Measurements from ENCODE around the gene BRD3.

The BRD3 gene

DNA sequence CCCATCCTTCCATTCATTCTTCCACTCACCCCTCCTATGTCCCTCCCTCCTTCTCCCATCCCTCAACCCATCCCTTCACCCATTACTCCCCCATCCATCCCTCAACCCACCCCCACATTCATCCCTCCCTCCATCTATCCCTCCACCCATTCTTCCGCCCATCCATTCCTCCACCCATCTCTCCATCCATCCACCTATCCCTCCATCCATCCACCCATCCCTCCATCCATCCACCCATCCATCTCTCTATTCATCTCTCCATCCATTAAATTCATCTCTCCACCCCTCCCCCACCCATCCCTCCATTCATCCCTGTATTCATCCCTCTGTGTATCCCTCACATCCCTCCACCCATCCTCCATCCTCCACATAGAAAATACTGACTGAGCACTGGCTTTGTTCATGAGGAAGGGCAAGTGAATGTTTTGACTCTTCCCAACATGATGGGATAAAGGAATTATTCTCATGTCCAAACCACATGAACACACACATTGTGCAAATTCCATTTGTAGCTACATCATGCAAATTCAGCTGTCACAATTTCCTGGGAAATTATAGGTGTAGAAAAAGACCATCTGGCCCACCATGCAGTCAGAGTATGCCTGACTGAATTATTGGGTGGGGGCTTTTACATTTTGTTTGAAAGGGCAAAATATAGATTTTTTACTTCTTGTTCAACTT lies 68.8 kb downstream of the BRD3 start:
- no peak overlapping the region for H3K4me3 ChIP-seq (ENCODE audit: low read length)
- TF ChIP-seq, protein P1, sequence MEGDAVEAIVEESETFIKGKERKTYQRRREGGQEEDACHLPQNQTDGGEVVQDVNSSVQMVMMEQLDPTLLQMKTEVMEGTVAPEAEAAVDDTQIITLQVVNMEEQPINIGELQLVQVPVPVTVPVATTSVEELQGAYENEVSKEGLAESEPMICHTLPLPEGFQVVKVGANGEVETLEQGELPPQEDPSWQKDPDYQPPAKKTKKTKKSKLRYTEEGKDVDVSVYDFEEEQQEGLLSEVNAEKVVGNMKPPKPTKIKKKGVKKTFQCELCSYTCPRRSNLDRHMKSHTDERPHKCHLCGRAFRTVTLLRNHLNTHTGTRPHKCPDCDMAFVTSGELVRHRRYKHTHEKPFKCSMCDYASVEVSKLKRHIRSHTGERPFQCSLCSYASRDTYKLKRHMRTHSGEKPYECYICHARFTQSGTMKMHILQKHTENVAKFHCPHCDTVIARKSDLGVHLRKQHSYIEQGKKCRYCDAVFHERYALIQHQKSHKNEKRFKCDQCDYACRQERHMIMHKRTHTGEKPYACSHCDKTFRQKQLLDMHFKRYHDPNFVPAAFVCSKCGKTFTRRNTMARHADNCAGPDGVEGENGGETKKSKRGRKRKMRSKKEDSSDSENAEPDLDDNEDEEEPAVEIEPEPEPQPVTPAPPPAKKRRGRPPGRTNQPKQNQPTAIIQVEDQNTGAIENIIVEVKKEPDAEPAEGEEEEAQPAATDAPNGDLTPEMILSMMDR (conservative IDR thresholded peaks at IDR 0.05; ENCODE audit: low read depth, low read length): no peak
- DNase-seq (ENCODE audit: low read depth): no peak

DNA sequence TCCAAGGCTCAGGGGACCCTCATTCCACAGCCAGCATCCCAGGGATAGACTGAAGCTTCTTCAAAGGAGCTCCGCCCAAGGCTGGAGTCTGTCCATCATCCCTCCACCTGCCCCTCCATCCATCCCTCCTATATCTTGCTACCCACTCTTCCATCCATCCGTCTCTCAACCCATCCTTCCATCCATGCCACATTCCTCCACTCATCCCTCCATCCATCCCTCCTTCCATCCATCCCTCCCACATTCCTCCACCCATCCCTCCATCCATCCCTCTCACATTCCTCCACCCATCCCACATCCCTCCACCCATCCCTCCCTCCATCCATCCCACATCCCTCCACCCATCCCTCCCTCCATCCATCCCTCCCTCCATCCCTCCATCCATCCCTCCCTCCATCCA lies 70.2 kb downstream of the BRD3 start:
- H3K4me3 ChIP-seq (ENCODE audit: low read length): no peak overlapping the region
- TF ChIP-seq, protein P1 (conservative IDR thresholded peaks at IDR 0.05; ENCODE audit: low read depth, low read length): no peak
- DNase-seq (ENCODE audit: low read depth): no peak

DNA sequence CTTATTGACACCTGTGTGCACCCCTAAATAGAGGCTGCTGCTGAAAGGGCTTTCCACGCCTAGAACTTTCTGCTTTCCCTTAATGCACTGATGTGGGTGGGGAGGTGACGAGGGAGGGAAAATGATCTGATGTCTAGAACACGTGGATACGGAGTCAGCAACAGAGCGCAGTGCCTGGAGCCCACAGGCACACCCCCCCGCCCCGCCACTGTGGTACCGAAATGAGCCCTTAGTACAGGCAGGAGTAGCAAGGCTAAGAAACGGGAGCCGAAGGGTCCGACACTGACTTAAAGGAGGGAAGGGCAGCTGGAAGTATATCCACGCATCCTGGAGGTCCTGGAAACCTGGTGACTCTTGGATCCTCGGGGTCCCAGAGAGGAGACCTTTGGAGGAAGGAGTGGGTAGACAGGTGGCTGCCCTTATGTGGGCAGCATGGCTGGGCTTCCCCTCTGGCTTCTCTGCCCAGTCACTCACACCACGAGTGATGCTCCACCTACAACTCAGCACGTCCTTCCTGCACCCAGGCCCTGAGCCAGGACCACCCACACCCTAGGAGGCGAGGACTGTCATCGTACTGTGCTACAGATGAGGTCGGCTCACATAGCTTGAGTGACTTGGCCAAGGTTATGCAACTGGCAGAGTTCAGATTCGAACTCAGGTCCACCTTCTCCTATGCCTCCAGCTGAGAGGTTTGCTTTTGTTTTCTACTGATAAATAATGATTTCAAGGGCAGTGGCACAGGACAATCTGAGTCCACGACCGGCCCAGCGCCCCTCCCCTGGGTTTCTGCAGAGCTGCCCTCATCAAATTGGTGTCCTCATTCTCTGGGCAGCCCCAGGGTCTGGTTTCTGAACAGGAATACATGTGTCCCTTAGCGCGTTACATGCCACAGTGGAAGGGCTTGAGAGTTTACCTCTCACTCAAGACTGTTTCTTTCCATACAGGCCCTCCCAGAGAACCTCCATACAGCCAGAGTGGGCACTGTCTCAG lies 71.0 kb downstream of the BRD3 start:
- no peak overlapping the region for H3K4me3 ChIP-seq (ENCODE audit: low read length)
- TF ChIP-seq, protein P1 (conservative IDR thresholded peaks at IDR 0.05; ENCODE audit: low read depth, low read length): peak; percentile 17
- DNase-seq (ENCODE audit: low read depth): no peak

DNA sequence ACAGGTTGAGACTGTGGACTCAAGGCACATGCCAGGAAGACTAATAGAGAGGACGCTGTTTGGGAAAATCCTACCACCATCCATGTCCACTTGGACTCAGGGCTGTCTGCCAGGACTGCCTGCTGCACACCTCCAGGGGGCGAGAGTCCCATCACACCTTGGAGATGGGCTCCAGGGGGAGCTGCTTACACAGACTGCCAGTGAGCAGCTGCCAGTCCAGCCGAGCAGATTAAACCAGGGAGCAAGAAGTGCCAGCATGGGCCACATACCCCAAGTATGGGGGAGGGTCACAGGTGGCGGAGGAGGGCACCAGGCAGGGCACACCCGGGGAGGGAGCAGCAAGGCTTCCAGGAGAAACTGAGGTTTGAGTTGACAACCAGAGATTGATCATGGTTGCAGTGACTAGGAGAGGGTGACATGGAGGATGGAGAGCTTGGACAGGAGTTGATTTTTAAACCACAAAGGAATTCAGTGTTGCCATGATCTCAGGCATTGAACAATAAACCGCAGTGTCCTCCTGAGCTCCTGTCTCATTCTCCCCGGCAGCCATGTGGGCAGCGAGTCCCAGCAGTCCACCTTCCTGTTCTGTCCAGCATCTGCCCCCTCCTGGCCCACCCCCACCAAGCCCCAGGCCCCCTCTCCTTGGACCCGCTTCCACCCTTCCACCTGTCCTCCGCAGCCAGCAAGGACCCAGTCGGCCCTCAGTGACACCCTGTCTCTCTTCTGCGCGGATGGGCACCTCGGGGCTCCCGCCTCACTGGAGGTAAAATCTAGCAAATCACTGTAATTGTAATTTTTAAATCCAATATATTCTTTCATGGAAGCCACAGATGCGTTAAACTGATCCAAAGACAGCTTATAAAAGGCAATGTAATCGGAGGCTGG lies 72.6 kb downstream of the BRD3 start:
- no peak overlapping the region for H3K4me3 ChIP-seq (ENCODE audit: low read length)
- no peak for DNase-seq (ENCODE audit: low read depth)
- TF ChIP-seq, protein P1 (conservative IDR thresholded peaks at IDR 0.05; ENCODE audit: low read depth, low read length): peak; percentile 37

DNA sequence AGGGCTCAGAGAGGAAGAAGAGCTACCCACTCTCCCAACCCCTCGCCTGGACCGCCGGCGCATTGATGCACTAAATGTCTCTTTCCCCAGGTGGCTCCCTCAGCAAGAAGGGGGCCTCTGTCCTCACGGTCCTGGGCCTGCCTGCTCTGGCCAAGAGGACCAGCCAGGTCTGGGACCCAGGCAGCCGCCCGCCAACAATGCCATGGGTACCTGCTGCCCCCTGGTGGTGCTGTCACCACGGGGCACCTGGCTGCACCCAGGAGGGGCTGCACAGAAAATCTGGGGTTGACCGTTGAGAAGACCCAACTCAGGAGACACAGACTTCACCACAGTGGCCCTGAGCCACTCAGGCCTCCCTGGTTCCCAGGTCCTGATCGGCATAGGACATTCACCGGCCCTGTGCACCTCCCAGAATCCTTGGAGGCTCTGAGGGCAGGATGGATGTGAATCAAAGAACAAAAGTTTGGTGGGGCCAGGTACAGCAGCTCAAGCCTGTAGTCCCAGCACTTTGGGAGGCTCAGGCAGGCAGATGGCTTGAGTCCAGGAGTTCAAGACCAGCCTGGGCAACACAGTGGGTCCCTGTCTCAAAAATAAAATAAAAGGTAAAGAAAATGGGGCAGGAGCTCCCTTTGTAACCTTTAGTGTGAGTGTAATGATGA lies 73.3 kb downstream of the BRD3 start:
- TF ChIP-seq, protein P1 (conservative IDR thresholded peaks at IDR 0.05; ENCODE audit: low read depth, low read length): peak; percentile 99
- no peak for DNase-seq (ENCODE audit: low read depth)
- no peak overlapping the region for H3K4me3 ChIP-seq (ENCODE audit: low read length)

DNA sequence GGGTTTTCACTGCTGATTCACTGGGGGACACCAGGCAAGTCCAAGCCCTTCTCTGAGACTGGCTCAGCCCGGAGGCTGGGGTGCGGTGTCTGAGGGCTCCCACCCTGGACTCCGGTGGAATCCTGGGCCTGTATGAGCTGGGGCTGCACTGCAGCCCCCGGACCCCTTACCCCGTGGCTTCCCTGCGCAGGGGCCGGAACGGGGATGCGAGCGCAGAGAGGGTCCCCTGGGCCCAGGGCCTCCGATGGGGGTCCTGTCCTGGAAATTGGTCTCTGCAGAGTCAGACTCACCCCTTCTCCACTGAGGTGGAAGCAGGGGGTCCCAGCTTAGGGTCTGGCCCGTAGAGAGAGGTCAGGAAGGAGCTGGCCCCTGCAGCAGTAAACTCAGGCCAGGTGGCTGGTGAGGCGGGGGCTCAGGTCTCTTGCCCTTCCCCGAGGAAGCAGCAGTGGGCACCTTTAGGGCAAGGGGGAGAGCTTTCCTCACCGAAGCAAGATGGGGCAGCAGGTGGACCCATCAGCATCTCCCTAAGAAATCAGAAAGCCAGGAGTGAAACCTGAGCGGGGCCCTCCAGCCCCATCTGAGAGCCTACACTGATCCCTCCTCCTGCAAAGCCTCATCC lies 74.1 kb downstream of the BRD3 start:
- peak overlapping the region; percentile 73 for H3K4me3 ChIP-seq (ENCODE audit: low read length)
- no peak for DNase-seq (ENCODE audit: low read depth)
- TF ChIP-seq, protein P1 (conservative IDR thresholded peaks at IDR 0.05; ENCODE audit: low read depth, low read length): no peak

Data from retinal pigment epithelial cell (primary cell).